WTC11 (cell line): Measurements from ENCODE around the gene ZBTB6. TPM values are rescaled to one million over a fixed set of nuclear protein-coding genes. Genes with fewer than 3 reads are reported as not detected.

Experiments used
- ATAC-seq: fragments of 200-7000 bp; cut with Tn5 transposase; 2 replicates; pipeline ENCODE4 v1.10.0; 2021; ENCODE audit warnings: mild to moderate bottlenecking, moderate library complexity
- CTCF ChIA-PET: fragments of 300-600 bp; sonication (Branson Sonifier 250); formaldehyde crosslinking; loops from one replicate; lab custom pipeline; 2021; ENCODE audit warnings: antibody characterized with exemption; lab: Charles Lee
- POLR2A ChIA-PET: fragments of 350-600 bp; sonication (Branson Sonifier 250); formaldehyde crosslinking; loops from one replicate; lab custom pipeline; 2021; ENCODE audit warnings: antibody characterized with exemption; lab: Charles Lee
- DNase-seq: peaks from one replicate; pipeline ENCODE4 v3.0.0; 2021; ENCODE audit warnings: low spot score
- H3K27ac Mint-ChIP-seq: 2 replicates; pipeline ENCODE4 v1.8.0; 2021; ENCODE audit warnings: mixed read lengths
- H3K27me3 Mint-ChIP-seq: 2 replicates; pipeline ENCODE4 v1.8.0; 2021; ENCODE audit warnings: low read depth, mild to moderate bottlenecking, moderate library complexity, mixed read lengths
- H3K36me3 Mint-ChIP-seq: 2 replicates; pipeline ENCODE4 v1.8.0; 2021; ENCODE audit warnings: mixed read lengths
- H3K4me1 Mint-ChIP-seq: 2 replicates; pipeline ENCODE4 v1.8.0; 2022; ENCODE audit warnings: mixed read lengths
- H3K4me3 Mint-ChIP-seq: 2 replicates; pipeline ENCODE4 v1.8.0; 2021; ENCODE audit warnings: mild to moderate bottlenecking, moderate library complexity, mixed read lengths
- H3K9me3 Mint-ChIP-seq: 2 replicates; pipeline ENCODE4 v1.8.0; 2021; ENCODE audit warnings: mixed read lengths
- AFF4 ChIP-seq: sonication (generic); formaldehyde crosslinking; IDR thresholded peaks from 2 replicates; pipeline ENCODE4 v1.8.1; 2023; ENCODE audit warnings: mild to moderate bottlenecking, missing genetic modification reagents, borderline replicate concordance
- CBFB ChIP-seq: sonication (generic); formaldehyde crosslinking; IDR thresholded peaks from 2 replicates; pipeline ENCODE4 v1.8.1; 2022; ENCODE audit warnings: mild to moderate bottlenecking, low read depth, missing genetic modification reagents
- CREB1 ChIP-seq: sonication (generic); formaldehyde crosslinking; IDR thresholded peaks from 2 replicates; pipeline ENCODE4 v1.8.0; 2023; ENCODE audit warnings: mild to moderate bottlenecking, missing genetic modification reagents
- CREM ChIP-seq: sonication (generic); formaldehyde crosslinking; IDR thresholded peaks from 2 replicates; pipeline ENCODE4 v1.8.1; 2022; ENCODE audit warnings: mild to moderate bottlenecking, missing genetic modification reagents, moderate library complexity
- EMX1 ChIP-seq: fragments of 250-450 bp; sonication (Bioruptor Pico); IDR thresholded peaks from 2 replicates; pipeline ENCODE4 v1.8.0; 2021; ENCODE audit warnings: mild to moderate bottlenecking
- FOXP1 ChIP-seq: sonication (generic); formaldehyde crosslinking; IDR thresholded peaks from 2 replicates; pipeline ENCODE4 v1.8.0; 2022; ENCODE audit warnings: missing genetic modification reagents, mild to moderate bottlenecking, moderate library complexity, borderline replicate concordance
- JAZF1 ChIP-seq: fragments of 250-450 bp; sonication (Bioruptor Pico); IDR thresholded peaks from 2 replicates; pipeline ENCODE4 v1.9.0; 2021; ENCODE audit warnings: moderate library complexity, mild to moderate bottlenecking, inconsistent platforms
- ZNF138 ChIP-seq: sonication (generic); formaldehyde crosslinking; conservative IDR thresholded peaks from 2 replicates; pipeline ENCODE4 v1.8.1; 2022; ENCODE audit warnings: mild to moderate bottlenecking, moderate library complexity, missing genetic modification reagents
- ZNF512 ChIP-seq: sonication (generic); formaldehyde crosslinking; IDR thresholded peaks from 2 replicates; pipeline ENCODE4 v1.8.1; 2022; ENCODE audit warnings: missing genetic modification reagents, borderline replicate concordance
- ZNF532 ChIP-seq: fragments of 250-450 bp; sonication (Bioruptor Pico); IDR thresholded peaks from 2 replicates; pipeline ENCODE4 v1.9.0; 2021; ENCODE audit warnings: mild to moderate bottlenecking, borderline replicate concordance
- ZNF671 ChIP-seq: fragments of 250-450 bp; sonication (Bioruptor Pico); IDR thresholded peaks from 2 replicates; pipeline ENCODE4 v1.8.0; 2021; ENCODE audit warnings: mild to moderate bottlenecking
- total RNA-seq: library from RNA; stranded (reverse); gene quantifications from 3 replicates; pipeline ENCODE4 v1.2.3, GENCODE V29; 2021
- TF ChIP-seq, protein P1 (sequence below): sonication (generic); formaldehyde crosslinking; IDR thresholded peaks from 2 replicates; pipeline ENCODE4 v1.8.1; 2023; ENCODE audit warnings: mild to moderate bottlenecking, missing genetic modification reagents
- TF ChIP-seq, protein P2 (sequence below): fragments of 250-450 bp; sonication (Bioruptor Pico); IDR thresholded peaks from 2 replicates; pipeline ENCODE4 v1.9.0; 2021; ENCODE audit warnings: mild to moderate bottlenecking
- TF ChIP-seq, protein P3 (sequence below): sonication (generic); formaldehyde crosslinking; IDR thresholded peaks from 2 replicates; pipeline ENCODE4 v1.8.0; 2022; ENCODE audit warnings: mild to moderate bottlenecking, missing genetic modification reagents
- TF ChIP-seq, protein P4 (sequence below): sonication (generic); formaldehyde crosslinking; IDR thresholded peaks from 2 replicates; pipeline ENCODE4 v1.8.1; 2023; ENCODE audit warnings: mild to moderate bottlenecking, moderate library complexity, missing genetic modification reagents
- TF ChIP-seq, protein P5 (sequence below): fragments of 250-450 bp; sonication (Bioruptor Pico); IDR thresholded peaks from 2 replicates; pipeline ENCODE4 v1.8.0; 2021; ENCODE audit warnings: mild to moderate bottlenecking

The ZBTB6 gene
- total RNA-seq, 1 experiment from 2014 or later = 9.0 TPM

DNA sequence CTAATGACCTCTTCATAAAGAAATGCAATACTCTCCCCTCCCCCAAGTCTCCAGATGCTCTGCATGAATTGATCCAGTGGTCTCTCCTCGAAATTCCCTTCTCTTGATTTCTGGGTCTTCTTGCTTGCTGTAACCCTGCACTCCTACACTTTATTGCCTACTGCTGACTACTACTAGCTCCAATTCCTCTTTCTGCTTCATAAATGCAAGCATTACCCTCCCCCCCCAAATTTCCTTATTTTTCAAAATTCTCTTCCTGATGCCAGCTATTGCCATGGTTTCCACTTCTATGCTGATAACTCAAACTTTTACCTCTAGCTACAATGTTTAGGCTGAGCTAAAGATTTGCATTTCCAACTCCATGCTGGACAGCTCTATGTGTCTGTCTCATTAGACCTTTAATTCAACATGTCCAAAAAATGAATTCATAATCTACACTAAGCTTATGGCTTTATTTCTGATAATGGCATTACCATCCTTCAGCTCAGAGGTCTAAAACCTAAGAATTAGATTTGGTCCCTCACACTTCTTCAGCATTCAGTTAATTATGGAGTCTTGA is 16.8 kb upstream of the ZBTB6 start:
- Mint-ChIP-seq H3K27ac (no peak overlapping the region), H3K9me3 (no peaks in the 10 kb centered on the region), H3K27me3 (no peaks in the 10 kb centered on the region), H3K36me3 (no peaks in the 10 kb centered on the region)
- ChIA-PET POLR2A (interaction anchor here (0.8 to 1.1 kb wide), 2 partner anchors 17 to 24 kb away, joined by 3 read pairs; partner anchors contain the start of genes RC3H2 and ZBTB6), CTCF (no interaction called here)
- TF ChIP-seq CREB1 (no peak), JAZF1 (CRISPR knock-in tag) (no peak)
- TF ChIP-seq, protein P1, sequence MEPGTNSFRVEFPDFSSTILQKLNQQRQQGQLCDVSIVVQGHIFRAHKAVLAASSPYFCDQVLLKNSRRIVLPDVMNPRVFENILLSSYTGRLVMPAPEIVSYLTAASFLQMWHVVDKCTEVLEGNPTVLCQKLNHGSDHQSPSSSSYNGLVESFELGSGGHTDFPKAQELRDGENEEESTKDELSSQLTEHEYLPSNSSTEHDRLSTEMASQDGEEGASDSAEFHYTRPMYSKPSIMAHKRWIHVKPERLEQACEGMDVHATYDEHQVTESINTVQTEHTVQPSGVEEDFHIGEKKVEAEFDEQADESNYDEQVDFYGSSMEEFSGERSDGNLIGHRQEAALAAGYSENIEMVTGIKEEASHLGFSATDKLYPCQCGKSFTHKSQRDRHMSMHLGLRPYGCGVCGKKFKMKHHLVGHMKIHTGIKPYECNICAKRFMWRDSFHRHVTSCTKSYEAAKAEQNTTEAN (CRISPR knock-in tag) = no peak
- TF ChIP-seq, protein P2, sequence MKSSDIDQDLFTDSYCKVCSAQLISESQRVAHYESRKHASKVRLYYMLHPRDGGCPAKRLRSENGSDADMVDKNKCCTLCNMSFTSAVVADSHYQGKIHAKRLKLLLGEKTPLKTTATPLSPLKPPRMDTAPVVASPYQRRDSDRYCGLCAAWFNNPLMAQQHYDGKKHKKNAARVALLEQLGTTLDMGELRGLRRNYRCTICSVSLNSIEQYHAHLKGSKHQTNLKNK = no peak
- TF ChIP-seq, all 79 proteins: peak for 0
- H3K4me3 Mint-ChIP-seq = no peak overlapping the region
- DNase-seq = no peak
- H3K4me1 Mint-ChIP-seq = peaks cover 8% of the 10 kb centered on the region
- ATAC-seq = no peak

DNA sequence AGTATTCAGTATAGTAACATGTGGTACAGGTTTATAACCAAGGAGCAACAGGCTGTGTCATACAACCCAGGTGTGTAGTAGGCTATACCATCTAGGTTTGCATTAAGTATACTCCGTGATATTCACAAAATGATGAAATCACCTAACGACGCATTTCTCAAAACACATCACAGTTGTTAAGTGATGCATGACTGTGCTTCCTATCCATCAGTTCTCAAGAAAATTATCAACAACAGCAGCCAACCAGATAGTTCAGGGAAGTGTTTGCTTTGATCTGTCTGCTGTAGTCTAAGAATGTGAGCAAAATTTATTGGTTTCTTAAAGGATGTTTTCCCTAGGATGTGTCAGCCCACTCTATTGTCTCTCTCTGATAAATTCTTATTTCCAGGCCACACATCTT is 10.8 kb upstream of the ZBTB6 start:
- Mint-ChIP-seq H3K9me3 (no peaks in the 10 kb centered on the region), H3K27me3 (no peaks in the 10 kb centered on the region), H3K4me3 (no peak overlapping the region), H3K4me1 (peaks cover 23% of the 10 kb centered on the region), H3K27ac (peak overlapping the region; percentile 96), H3K36me3 (peaks cover 4% of the 10 kb centered on the region; the same call in 1 of the 2 replicates)
- POLR2A ChIA-PET = interaction anchor here (0.9 to 1.2 kb wide), 2 partner anchors 10 to 17 kb away, joined by 4 to 5 read pairs; no protein-coding TSS in a partner anchor
- ATAC-seq (no peak), DNase-seq (no peak)
- CTCF ChIA-PET = interaction anchor here (1.3 kb wide), 1 partner anchor 426 kb away, joined by 4 read pairs; no protein-coding TSS in a partner anchor
- TF ChIP-seq CREM (CRISPR knock-in tag) (no peak), ZNF512 (CRISPR knock-in tag) (no peak), AFF4 (CRISPR knock-in tag) (no peak), ZNF138 (CRISPR knock-in tag) (no peak), ZNF532 (CRISPR knock-in tag) (no peak), CBFB (CRISPR knock-in tag) (no peak), ZNF671 (CRISPR knock-in tag) (no peak), FOXP1 (CRISPR knock-in tag) (no peak), EMX1 (CRISPR knock-in tag) (no peak)
- TF ChIP-seq, protein P2 = no peak
- TF ChIP-seq, protein P3, sequence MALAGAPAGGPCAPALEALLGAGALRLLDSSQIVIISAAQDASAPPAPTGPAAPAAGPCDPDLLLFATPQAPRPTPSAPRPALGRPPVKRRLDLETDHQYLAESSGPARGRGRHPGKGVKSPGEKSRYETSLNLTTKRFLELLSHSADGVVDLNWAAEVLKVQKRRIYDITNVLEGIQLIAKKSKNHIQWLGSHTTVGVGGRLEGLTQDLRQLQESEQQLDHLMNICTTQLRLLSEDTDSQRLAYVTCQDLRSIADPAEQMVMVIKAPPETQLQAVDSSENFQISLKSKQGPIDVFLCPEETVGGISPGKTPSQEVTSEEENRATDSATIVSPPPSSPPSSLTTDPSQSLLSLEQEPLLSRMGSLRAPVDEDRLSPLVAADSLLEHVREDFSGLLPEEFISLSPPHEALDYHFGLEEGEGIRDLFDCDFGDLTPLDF (CRISPR knock-in tag) = no peak
- TF ChIP-seq, protein P4, sequence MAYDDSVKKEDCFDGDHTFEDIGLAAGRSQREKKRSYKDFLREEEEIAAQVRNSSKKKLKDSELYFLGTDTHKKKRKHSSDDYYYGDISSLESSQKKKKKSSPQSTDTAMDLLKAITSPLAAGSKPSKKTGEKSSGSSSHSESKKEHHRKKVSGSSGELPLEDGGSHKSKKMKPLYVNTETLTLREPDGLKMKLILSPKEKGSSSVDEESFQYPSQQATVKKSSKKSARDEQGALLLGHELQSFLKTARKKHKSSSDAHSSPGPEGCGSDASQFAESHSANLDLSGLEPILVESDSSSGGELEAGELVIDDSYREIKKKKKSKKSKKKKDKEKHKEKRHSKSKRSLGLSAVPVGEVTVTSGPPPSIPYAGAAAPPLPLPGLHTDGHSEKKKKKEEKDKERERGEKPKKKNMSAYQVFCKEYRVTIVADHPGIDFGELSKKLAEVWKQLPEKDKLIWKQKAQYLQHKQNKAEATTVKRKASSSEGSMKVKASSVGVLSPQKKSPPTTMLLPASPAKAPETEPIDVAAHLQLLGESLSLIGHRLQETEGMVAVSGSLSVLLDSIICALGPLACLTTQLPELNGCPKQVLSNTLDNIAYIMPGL (CRISPR knock-in tag) = no peak
- TF ChIP-seq, protein P5, sequence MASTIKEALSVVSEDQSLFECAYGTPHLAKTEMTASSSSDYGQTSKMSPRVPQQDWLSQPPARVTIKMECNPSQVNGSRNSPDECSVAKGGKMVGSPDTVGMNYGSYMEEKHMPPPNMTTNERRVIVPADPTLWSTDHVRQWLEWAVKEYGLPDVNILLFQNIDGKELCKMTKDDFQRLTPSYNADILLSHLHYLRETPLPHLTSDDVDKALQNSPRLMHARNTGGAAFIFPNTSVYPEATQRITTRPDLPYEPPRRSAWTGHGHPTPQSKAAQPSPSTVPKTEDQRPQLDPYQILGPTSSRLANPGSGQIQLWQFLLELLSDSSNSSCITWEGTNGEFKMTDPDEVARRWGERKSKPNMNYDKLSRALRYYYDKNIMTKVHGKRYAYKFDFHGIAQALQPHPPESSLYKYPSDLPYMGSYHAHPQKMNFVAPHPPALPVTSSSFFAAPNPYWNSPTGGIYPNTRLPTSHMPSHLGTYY (CRISPR knock-in tag) = no peak
